Stimulated activated CD8-positive, alpha-beta memory T cell treated with anti-CD3 and anti-CD28 coated beads, Interleukin-15, amount 100 ng/mL, for 4 hours (primary cell): ENCODE results near the gene POLD3.

Source experiments
- DNase-seq, 2 donors: peaks; one replicate each; pipeline ENCODE4 v3.0.0-alpha.2; 2020; ENCODE audit warnings: low read depth in 2 of 2

POLD3 gene

GRCh38 chr11:74672956-74673692 lies 80.7 kb downstream of the POLD3 start:
- no peak for DNase-seq

GRCh38 chr11:74673693-74674360 lies 81.4 kb downstream of the POLD3 start:
- no peak for DNase-seq

GRCh38 chr11:74675761-74676160 lies 83.4 kb downstream of the POLD3 start:
- DNase-seq: no peak

- no peak for DNase-seq
Measured at GRCh38 chr11:74676596-74676995, 84.2 kb downstream of the POLD3 start.

- DNase-seq: no peak
Measured at GRCh38 chr11:74677131-74677530, 84.7 kb downstream of the POLD3 start.

GRCh38 chr11:74678041-74678440 lies 85.7 kb downstream of the POLD3 start:
- no peak for DNase-seq

- no peak for DNase-seq
Measured at GRCh38 chr11:74678591-74679512, 86.5 kb downstream of the POLD3 start.

GRCh38 chr11:74679513-74679865 lies 87.1 kb downstream of the POLD3 start:
- DNase-seq: no peak

GRCh38 chr11:74680035-74680671 lies 87.8 kb downstream of the POLD3 start:
- no peak for DNase-seq

- DNase-seq: no peak
Measured at GRCh38 chr11:74680703-74681531, 88.5 kb downstream of the POLD3 start.

GRCh38 chr11:74681686-74682651 lies 89.6 kb downstream of the POLD3 start:
- DNase-seq: no peak

- no peak for DNase-seq
Measured at GRCh38 chr11:74682731-74683278, 90.4 kb downstream of the POLD3 start.

- no peak for DNase-seq
Measured at GRCh38 chr11:74683279-74683871, 91.0 kb downstream of the POLD3 start.

- DNase-seq: no peak
Measured at GRCh38 chr11:74683941-74684481, 91.6 kb downstream of the POLD3 start.

- no peak for DNase-seq
Measured at GRCh38 chr11:74684661-74685060, 92.3 kb downstream of the POLD3 start.

GRCh38 chr11:74685338-74685737 lies 93.0 kb downstream of the POLD3 start:
- no peak for DNase-seq

GRCh38 chr11:74685905-74686304 lies 93.5 kb downstream of the POLD3 start:
- no peak for DNase-seq

- DNase-seq: no peak
Measured at GRCh38 chr11:74686792-74687191, 94.4 kb downstream of the POLD3 start.
